Iris pigment epithelial cell (primary cell): ENCODE results near the gene FAM53C.
"Not testable (repeated sequence)": the region's sequence is repeated elsewhere in the genome, so short reads cannot be mapped to it uniquely, and the experiment has no call there.

ENCODE experiments used
- DNase-seq: peaks from one replicate; pipeline ENCODE4 v3.0.0-alpha.2; 2011; ENCODE audit warnings: low read depth

Gene FAM53C

DNA sequence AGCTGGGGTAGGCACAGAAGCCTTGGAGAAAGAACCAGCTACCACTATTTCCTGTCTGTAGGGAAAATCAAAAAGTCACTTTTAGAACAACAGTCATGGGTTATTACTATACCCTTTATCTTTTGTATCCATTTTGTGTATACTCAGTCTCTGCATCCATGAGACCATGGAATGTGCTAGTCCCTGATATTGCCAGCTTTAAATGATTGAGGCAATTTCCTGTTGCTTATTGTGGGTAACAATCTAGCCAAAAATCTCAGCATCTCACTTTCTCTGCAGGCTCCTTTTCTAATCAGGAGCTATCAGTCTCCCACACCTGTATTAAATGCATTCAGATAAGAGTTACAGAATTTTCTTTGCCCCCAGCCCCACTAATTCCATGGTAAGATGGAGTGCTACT, 13.5 kb downstream of the FAM53C start:
- DNase-seq = no peak

DNA sequence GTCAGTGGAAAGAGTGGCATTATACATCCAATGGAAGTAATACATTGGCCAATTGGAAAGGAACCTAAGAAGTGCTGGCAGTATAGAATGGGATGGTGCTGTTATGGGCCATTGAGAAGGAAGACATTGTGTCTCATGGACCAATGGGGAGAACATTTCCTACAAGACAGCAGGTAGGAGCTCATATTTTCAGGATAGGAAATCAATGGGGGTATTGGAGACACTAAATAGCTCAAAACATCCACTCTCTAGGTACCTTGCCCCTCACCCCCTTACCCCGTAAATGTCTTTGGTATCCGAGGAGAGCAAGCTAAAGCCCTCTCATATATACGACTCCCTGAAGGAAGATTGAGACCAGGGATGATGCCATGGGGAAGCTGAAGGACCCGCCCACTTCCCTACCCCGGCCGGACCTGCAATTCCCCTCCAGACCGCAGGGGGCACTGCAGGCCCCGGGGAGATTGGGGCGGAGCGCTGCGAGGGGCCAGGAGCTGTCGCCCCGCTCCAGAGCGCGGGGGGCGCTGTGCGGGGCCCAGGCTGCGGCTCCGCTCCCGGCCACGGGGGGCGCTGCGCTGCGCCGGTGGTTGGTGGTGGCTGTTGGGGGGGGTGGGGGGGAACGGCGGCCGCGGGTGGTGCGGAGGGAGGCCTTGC, 14.1 kb downstream of the FAM53C start, which contains the start of gene KDM3B:
Gene KDM3B (plus strand): TSS at position 615 of the 651 bp plus-strand sequence. CDS start 111 bp downstream, outside the sequence.
- DNase-seq = peak; percentile 78

DNA sequence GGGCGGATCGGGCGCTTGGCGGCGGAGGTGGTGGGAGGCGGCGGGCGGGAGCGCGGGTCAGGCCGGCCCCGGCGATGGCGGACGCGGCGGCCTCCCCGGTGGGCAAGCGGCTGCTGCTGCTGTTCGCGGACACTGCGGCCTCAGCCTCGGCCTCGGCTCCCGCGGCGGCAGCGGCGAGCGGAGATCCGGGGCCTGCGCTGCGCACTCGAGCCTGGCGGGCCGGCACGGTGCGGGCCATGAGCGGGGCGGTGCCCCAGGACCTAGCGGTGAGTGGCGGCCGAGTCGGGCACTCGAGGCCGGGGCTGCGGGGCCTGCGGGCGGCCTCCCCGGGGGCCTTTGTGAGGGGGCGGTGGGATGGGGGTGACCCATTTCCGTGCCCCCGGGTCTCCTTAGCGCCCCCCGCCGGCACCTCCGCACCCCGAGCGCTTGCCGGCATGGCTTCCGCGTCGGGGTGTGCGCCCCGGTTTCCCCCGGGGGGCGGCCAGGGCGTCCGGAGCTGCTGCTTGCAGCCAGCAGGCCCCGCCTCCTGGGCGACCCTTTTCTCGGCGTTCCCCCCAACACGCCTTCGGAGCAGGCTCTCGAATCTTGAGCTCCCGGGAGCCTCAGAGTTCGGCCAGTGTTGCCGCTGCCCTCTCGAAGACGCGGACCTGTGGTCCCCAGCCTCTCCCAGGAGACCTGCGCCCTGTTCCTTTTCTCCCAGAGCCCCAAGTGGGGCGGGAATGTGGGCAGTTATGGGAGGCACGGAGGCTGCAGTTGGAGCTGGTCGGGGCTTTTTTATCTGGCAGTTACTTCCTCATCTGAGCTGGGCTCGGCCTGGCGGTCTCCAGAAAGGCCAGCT, 14.9 kb downstream of the FAM53C start:
- peak; percentile 51 for DNase-seq

DNA sequence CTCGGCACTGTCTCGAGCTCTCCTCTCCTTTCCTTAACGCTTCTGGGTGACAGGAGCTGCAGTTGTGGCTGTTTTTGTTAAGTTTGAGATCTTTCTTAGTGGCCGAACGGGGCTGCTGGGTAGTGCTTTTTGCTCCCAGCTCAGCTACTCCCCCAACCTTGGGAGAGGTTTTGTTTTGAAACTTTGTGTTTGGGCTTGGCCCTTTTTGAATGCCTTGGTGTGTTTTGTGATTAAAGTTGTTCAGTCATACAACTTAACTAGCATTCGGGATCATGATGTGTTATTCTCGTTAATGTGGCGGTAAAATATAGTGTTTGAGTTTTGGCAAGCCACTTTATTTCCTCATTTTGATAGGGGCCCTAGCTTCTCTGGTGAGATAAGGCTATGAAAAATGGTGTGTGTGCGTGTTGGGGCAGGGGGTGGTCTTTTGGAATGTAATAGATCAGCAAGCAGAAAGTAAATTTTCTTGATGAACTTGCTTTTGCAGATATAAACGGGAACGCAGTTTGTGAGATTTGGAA, 15.6 kb downstream of the FAM53C start:
- no peak for DNase-seq

DNA sequence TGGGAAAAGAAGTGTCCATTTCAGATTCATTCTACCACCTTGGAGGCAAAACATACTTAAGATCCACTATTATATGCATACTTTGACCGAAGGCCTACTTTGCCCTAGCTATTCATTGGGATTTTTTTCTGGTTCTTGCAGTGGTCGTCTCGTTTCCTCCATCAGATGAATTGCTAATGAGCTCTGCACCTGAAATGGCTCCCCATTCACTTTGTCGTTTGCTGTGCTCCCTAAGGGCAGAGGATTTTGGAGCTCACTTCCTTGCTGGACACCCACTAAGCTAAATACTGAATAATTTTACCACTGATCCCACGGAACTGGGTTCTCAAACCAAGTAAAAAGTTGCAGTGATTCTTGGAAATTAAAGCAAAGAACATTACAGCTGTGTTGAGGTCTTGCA, 16.3 kb downstream of the FAM53C start:
- no peak for DNase-seq

DNA sequence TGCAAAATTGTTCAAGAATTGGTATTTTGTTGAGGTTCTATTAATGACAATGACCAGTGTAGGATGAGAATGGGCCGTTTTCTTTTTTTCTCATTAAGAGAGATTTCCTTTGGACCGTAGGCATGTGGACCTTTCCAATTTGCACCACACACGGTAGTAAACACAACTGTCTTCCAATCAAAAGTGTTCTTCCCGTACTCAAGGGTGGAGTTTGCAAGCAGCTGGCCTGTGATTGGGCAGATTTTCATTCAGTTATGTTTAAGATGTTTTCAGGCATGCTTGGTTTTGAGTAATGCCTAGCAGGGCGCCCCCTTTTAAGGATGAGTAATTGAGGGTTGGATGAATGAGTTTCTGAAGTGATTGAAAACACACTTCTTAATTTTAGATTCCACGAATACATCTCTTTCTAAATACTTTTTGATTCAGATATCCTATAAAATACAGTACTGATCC, 16.9 kb downstream of the FAM53C start:
- peak; percentile 93 for DNase-seq

DNA sequence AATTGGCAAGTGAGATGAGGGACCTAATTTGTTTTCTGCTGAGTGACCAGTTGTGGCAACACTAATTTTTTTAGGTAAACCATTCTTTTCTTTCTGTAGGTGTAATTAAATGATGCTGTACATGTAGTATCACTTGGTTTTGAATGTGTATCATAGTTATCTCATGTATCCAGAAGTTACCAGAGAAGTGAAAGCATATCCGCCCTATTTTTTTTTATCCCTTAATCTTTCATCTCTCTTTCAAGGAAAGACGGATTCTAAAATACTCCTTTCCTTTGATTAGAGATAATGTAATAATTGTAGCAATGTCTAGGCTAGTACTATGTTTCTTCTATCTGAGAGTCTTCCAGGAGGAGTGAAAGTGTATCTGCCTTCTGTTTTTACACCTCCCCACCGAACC, 21.6 kb downstream of the FAM53C start:
- DNase-seq = no peak

DNA sequence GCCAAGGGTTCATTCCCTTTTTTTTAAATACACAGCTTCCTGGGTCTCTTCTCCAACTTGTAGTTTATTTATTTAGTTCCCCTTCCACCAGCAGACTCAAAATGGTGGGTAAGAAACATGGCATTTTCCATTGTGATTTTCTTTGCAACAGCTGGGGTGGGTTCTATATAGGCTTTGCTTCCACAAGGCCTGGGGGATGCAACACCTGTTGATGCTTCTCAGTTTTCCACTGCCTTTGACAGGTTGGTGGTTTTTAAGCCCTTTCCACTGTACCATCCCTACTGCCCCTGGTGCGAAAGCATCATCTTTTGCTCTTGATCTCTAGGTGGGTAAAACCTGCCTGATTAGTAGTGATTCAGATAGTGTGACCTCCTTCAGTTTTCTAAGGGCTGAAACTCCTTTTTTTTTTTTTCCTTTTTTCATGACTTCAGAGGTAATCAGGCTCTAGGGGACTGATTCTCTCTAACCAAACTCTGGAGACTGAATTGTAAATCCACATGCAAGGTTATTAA, 22.9 kb downstream of the FAM53C start:
- no peak for DNase-seq

DNA sequence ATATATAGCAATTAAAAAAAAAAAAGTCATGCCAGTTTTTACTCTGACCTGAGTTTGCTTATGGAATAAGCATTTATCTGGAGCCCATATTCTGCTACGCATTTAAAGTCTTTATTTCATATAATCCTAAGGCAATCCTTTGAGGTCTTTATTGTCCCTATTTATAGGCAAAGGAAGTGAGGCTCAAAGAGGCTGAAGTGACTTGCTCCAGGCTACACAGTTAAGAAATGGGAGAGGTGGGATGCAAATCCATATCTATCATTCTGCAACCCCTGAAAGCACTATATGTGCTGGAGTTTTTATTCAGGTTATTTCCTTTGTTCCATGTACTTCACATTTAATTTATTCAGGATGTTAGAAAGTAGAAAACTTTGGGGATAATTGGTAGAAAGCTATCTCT, 26.5 kb downstream of the FAM53C start:
- DNase-seq = no peak

DNA sequence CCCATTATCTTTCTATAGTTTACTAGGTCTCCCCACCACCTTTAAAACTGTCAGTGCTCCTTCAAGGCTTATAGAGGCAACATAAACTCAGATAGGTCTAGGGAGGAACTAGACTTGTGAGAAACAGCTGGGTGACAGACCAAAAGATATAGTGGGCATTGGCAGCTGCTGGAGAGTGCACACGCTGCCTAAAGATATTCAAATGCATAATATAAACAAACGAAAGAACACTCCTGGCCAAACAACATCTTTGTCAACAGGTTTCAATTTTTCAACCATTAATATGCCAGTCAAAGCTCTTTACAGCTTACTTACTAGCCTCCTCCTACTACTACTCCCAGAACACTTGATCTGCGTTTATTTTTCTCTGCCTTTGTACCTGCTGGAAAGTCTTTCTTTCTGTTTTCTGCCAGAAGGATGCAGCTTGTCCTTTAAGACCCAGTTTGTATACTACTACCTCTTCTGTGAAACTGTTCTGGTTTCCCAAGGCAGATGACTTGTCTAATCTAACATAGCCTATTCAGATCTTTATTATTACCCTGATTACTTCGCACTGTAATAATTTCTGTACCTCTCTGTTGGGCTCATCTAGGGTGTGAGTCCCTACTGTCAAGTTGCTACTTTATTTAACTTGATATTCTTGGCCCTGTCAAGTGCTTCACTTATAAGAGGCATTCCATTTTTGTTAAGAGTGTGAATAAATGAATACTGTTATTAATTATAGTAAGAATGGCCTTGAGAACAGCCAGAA, 28.7 kb downstream of the FAM53C start:
- DNase-seq = no peak

DNA sequence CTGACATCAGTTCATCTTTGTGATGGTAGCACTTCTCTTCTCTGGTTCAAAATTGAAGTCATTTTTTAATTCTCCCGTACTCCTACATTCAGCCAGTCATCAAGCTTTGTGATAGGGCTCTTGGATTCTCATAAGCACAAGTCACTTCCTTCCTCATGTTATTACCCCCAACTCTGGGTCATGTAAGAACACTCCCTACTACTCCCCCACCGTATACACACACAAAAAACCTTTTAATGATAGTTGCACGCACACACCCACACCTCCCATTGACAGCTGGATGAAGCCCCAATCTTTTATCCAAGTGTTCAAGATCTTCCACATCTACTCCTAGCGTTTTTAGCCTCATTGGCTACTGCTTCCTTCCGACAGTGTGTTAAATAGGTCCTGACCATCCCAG, 31.2 kb downstream of the FAM53C start:
- no peak for DNase-seq

DNA sequence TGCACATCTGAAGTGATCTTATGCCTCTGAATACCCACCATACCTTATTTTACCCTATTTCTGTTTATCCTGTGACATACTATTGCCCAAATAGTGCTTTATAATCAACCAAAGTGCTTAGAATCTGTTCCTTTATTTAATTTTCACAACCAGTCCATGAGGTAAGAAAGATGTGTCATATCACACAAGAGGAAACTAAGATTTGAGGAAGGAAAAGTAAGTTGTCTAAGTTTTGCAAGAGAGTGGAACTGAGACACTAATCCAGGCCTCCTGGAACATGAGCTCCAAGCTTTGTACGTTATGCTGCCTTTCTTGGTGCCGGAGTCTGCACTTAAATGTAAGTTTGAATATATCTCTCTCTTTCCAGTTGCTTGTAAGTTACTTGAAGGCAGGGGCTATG, 31.6 kb downstream of the FAM53C start:
- peak; percentile 61 for DNase-seq

DNA sequence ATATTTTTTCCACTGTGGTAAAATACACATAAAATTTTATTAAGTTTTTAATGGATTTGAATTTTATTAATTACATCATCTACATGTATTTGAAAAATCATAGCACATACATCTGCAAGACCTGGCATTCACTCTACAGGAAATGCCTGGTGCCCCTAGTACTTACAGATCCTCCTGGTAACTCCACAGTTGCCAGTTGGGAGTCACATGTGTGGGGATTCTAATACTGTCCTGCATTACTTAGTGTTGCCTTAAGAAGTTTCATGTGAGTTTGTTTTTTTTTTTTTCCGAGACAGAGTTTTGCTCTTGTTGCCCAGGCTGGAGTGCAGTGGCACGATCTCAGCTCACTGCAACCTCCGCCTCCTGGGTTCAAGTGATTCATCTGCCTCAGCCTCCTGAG, 32.5 kb downstream of the FAM53C start:
- peak; percentile 9 for DNase-seq

DNA sequence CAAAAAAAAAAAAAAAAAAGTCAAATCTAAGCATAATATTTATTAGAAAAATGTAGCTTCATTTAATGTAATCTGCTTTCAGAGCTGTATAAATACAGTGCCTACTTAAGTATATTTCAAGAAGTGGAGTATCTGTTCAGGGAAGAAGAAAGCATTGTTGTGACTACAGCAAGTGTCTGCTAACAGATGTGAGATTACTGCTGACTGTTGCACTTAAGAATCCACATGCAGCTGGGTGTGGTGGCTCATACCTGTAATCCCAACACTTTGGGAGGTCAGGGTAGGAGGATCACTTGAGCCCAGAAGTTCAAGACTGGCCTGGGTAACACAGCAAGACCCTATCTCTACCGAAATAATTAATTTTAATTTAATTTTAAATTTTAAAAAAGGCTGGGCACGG, 33.4 kb downstream of the FAM53C start:
- DNase-seq = no peak

DNA sequence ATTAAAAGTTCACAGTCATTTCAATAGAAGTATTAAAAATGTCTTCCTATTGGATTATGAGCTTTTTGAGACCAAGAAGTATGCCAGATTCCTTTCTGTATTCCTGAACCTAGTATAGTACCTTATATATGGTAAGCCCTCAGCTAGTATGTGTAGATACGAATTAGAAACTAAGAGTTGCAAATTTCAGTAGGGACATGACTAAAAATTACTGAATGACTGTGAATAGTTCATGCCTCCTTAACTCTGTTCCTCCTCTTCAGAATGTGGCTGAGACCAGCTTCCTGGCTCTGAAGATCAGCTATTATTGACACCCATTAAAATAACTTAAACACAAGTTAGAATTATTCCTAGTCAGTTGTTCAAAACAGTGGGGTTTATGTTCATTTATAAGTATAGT, 34.2 kb downstream of the FAM53C start:
- DNase-seq = no peak

DNA sequence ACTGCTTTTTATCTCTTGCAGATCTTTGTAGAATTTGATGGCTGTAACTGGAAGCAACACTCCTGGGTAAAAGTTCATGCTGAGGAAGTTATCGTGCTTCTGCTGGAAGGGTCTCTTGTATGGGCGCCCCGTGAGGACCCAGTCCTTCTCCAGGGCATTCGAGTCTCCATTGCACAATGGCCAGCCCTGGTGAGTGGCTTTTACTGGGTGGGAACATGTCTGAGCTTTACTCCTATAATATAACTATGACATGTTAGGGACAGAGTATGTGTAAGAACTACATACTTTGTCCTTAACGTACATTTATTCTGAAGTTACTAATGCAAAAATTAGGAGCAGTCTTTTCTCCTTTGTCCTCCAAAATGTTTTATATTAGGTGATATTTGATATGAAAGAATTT, 34.6 kb downstream of the FAM53C start:
- DNase-seq = no peak

DNA sequence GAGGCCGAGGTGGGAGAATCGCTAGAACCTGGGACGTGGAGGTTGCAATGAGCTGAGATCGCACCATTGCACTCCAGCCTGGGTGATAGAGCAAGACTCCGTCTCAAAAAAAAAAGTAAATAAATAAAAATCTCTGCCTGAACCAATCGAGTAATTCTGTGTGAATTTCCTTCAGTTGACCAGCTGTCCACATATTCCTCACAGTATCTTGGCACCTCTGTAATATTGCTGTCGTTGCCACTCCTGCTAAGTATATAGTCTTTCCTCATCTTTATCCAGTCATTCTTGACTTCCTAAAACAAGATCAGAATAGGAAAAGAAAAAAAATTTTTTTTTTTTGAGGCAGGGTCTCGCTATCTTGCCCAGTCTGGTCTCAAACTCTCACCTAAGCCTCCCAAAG, 44.3 kb downstream of the FAM53C start:
- no peak for DNase-seq

DNA sequence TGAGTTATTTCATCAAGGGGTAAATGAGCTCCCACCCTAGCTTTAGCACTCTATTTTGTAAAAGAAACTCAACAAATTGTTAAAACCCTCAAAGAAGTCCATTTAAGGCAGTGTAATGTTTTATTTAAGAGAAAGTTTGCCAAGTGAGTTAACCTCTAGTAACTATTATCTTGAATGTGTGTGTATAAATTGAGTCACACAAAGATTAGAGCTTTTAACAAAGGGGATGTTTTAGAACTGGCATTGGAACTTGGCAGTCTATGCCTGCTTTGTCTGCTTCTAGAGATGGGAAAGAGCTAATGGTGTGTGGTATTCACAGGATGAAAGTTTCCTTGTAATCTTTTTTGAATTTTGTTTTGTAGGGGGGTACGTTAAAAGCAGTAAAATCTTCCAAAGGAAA, 47.6 kb downstream of the FAM53C start:
- no peak for DNase-seq

DNA sequence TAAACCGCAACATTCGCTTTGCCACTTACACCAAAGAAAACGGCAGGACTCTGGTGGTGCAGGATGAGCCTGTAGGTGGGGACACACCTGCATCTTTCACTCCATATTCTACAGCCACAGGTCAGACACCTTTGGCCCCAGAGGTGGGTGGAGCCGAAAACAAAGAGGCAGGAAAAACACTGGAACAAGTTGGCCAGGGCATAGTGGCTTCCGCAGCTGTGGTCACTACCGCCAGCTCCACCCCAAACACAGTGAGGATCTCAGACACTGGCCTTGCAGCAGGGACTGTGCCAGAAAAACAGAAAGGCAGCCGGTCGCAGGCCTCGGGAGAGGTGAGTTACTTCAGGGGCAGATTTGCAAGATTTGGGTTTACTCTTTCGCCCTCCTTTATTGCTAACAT, 48.2 kb downstream of the FAM53C start:
- DNase-seq = no peak

DNA sequence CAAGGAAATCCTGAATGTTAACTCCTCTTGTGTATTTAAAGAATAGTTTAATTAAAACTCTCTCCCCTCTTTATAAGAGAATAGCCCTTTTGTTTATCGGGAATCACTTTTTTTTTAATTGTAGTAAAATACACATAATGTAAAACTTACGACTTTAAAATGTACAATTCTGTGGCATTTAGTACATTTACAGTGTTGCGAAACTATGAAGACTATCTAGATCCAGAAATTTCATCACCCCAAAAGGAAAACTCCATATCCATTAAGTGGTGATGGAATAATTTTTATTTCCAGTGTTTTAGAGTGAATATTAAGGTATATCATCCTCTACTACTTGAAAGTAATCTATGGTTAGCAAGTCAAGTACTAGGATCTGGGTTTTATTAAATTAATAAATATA, 51.3 kb downstream of the FAM53C start:
- DNase-seq = no peak

DNA sequence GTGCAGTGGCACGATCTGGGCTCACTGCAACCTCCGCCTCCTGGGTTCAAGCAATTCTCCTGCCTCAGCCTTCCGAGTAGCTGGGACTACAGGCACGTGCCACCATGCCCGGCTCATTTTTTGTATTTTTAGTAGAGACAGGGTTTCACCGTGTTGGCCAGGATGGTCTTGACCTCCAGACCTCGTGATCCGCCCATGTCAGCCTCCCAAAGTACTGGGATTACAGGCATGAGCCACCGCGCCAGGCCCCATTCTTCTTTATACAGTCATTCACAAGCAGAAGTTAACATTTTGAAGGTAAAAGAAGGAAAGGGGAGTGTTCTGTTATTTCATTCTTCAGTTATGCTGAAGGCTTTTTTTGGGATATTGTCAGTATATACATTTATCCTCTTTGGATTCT, 51.8 kb downstream of the FAM53C start:
- DNase-seq = not testable (repeated sequence)

DNA sequence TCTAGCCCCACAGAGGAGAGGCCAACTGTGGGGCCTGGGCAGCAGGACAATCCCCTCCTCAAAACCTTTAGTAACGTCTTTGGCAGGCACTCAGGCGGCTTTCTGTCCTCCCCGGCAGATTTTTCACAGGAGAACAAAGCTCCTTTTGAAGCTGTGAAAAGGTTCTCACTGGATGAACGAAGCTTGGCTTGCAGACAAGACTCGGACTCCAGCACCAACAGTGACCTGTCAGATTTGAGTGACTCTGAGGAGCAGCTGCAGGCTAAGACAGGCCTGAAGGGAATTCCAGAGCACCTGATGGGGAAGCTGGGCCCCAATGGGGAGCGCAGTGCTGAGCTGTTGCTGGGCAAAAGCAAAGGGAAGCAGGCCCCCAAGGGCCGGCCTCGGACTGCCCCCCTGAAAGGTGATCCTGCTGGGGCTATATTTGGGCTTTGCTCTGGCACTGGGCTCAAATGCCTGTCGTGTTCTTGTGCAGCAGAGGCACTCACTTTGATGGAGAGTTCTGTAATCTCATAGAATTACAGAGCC, 53.9 kb downstream of the FAM53C start:
- no peak for DNase-seq
